Measurements from ENCODE around the gene CHIC2.

- no peak for TF ChIP-seq POLR2A (IDR thresholded peaks at IDR 0.05)
- no peak for TF ChIP-seq CTCF (IDR thresholded peaks at IDR 0.05)
These were observed 32.7 kb upstream of the CHIC2 start for GRCh38 chr4:54097152-54097551.

Measured in body of pancreas (tissue), 4 donors.